ENCODE measurements around the gene CBY2.

Gene CBY2

DNA sequence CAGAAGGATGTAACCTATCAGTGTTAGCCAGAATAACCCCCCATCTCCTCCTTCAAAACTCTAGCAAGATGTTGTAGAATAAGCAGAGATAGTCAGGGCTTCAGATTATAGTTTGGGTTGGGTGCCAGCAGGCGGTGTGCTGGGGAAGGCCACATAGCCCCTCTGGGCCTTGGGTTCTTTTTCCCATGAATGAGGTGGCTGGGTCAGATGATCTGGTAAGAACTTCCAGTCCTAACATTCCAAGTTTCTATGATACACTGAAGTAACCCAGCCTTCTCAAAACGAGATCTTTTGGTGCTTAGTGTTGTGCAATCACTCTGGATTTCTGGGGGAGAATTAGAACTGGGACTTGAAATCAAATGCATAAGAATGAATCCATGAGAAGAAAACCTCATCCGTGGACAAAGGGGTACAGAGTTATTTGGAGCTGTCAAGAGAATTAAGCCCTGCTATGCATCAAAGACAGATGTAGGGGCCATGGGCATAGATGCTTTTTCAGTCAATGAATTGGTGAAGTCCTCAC is 810 bp downstream of the CBY2 start:
- no peak for DNase-seq (ENCODE audit: low read depth)

DNA sequence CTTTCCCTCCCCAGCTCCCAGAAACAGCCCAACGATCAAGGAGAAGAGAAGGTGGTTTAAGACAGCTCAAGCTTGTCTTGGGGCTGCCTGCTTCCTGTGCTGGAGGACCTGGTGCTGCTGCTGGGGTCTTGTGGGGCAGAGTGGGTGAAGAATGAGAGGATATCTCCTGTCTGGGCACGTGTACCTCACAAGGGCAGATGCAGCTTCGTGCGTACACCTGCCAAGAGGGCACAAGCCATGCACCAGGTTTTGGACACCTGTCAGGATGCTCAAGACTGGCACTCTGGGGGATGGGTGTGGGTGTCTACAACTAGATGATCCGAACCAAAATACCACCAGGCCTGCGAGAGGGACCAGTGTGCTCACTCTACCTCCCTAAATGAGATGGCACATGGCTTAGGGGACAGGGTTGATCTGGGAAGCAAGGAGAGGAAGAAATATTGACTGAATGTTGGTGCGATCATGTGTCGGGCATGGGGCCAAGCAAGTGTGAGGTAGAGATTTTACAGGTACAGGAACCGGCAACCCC is 2.2 kb downstream of the CBY2 start:
- no peak for DNase-seq (ENCODE audit: low read depth)

DNA sequence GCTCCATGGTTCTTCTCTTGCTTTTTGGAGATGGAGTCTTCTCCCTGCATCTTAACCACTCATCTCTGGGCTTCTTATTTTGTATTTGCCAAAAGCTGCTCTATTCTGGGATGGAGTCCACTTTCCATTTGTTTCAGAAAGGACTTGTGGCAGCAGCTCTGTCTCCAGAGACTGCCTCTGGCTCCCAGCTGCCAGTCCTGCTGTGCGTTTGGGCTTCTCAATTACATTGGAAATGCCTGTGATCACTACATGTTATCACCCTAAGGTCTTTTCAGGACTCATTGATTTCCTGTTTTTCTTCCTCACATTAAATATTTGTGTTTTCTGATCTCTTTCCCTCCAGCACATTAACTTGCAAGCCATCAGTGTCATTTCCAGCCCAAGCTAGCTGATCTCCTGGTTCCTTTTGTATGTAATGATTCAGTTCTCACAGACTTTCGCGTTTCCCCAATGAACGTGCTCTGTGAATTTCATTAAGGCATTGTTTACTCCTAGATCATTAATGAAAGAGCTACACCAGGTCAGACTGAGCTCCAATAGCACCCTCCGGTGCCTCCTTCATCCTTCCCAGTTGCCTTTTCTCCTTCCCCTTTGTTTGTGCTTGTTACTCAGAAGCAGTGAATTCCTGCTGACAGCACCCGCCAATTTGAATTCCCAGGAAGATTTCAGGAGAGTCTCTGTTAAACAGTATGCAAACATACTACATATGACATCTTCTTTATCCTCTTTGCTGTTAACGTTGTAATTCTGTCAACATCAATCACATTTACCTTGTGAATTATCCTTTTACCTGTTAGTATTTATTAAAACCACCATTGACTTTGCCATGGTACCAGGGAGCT is 3.0 kb downstream of the CBY2 start:
- DNase-seq (ENCODE audit: low read depth): no peak

DNA sequence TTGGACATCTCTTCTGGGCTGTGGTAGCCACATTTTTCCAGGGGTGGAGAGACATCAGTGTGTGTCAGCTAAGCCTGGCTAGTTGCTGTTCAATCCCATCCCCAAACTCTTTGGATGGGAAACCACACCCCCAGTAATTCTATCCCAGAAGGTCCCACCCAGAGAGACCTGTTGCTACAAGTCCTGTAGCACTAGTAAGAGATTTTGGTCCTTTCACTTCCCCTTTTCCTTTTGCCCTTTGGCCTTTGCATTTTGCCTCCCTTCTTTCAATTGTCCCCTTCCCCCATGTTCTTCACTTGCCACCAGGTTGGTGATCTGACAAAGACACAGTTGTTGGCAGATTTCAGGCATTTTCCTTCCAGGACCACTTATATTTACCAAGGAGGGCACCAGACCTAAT is 3.8 kb downstream of the CBY2 start:
- DNase-seq (ENCODE audit: low read depth): no peak

DNA sequence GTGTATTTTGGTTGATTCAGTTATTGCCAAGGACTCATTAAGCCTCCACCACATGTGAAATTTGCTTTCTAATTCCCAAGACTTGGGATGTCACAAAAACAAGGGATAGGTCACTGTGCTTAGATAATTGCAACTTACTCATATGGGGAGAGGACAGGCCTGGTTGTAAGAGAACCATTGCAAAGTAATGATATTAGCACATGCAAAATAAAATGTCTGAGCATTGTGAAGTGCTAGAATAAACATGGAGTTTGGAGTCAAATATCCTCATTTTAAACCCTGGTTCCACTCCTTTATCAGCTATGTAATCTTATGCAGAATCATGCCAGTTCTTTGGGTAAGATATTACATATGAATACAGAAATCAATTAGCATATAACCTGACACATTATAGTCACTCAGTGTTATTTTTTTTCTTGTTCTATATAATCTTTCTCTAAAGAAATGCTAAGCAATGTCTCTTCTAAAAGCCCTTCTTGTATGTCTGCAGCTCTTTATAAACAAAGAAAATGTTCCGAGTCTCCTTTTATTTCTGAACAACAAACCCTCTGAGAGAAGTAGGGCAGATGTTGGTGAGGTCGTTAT is 5.5 kb downstream of the CBY2 start:
- no peak for DNase-seq (ENCODE audit: low read depth)

DNA sequence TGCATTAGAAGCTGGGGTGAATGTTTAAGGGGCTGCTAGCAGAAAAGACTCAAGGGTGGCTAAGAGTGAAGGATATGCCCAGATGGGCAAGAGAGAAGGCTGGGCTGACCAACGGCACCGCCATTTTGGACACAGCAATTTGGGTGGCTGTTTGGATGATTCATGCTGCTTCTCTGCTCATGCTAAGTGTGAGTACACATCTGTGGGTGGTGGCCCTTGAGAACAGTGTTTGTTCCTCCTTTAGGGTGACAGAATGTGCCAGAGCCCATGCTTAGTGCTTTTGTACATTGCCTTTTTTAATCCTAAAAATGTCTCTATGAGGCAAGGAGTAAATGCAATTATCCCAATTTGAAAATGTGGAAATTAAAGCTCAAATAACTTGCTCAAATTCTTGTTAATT is 9.8 kb downstream of the CBY2 start:
- DNase-seq (ENCODE audit: low read depth): no peak

DNA sequence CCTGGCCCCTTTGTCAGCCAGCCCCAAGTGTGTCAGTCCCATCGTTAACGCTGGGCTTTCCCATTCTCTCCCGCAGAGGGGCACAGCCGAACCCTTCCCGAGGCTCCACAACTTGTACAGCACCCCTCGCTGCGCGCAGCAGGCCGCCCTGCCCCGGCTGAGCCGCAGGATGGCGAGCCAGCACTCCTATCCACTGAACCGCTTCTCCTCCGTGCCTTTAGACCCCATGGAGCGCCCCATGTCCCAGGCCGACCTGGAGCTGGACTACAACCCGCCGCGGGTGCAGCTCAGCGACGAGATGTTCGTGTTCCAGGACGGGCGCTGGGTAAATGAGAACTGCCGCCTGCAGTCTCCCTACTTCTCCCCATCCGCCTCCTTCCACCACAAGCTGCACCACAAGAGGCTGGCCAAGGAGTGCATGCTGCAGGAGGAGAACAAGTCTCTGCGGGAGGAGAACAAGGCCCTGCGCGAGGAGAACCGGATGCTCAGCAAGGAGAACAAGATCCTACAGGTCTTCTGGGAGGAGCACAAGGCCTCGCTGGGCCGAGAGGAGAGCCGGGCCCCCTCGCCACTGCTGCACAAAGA is 11.1 kb downstream of the CBY2 start:
- no peak for DNase-seq (ENCODE audit: low read depth)

DNA sequence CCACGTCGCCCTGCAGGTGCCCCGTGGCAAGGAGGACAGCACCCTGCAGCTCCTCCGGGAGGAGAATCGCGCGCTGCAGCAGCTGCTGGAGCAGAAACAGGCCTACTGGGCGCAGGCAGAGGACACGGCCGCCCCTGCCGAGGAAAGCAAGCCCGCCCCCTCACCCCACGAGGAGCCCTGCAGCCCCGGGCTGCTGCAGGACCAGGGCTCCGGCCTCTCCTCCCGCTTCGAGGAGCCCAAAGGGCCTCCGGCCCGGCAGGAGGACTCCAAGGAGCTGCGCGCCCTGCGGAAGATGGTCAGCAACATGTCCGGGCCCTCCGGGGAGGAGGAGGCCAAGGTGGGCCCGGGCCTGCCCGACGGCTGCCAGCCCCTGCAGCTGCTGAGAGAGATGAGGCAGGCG is 11.6 kb downstream of the CBY2 start:
- no peak for DNase-seq (ENCODE audit: low read depth)

DNA sequence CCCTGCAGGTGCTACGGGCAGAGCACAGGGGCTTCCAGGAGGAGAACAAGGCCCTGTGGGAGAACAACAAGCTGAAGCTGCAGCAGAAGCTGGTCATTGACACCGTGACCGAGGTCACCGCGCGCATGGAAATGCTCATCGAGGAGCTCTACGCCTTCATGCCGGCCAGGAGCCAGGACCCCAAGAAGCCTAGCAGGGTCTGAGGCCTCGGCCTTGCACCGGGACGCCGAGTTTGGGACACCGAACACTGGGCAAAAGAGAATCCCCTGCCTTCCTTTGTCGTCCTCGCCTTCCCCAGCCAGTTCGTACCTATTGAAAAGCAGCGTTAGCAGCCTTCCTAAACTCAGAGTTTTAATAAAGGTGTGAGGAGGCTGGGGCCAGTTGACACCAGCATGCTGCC is 12.1 kb downstream of the CBY2 start:
- no peak for DNase-seq (ENCODE audit: low read depth)

DNA sequence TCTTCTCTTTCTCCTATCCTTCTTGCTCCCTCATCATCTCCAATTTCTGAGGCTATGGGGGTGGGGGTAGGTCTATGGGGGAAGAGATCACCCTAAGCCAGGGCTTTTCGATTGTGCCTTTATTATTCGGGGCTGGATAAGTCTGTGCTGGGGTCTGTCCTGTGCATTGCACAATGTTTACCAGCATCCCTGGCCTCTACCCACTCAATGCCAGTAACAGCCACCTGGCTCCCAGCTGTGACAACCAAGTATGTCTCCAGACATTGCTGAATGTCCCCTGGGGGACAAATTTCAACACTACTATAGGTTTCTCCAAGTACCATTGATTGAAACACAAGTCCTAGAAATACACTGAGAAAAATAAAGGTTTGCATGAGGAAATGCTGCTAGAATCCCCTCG is 13.2 kb downstream of the CBY2 start:
- DNase-seq (ENCODE audit: low read depth): no peak

DNA sequence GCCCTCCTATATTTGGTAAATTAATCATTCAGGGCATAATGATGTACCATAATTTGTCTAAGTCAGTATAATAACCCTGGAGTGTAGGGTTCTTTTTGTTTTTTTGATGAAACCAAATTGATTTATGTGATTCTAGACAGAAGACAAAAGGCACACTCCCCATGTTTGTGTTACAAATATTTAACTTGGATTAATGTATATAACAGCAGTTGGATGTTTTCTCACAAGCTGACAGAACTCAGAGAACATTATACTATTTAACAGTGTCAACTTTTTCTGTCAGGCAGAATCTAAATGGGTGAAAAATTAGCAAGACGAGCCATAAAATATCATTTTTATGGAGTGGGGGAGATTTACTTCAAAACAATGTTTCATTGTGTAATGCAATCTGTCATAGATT is 15.2 kb downstream of the CBY2 start:
- no peak for DNase-seq (ENCODE audit: low read depth)

DNA sequence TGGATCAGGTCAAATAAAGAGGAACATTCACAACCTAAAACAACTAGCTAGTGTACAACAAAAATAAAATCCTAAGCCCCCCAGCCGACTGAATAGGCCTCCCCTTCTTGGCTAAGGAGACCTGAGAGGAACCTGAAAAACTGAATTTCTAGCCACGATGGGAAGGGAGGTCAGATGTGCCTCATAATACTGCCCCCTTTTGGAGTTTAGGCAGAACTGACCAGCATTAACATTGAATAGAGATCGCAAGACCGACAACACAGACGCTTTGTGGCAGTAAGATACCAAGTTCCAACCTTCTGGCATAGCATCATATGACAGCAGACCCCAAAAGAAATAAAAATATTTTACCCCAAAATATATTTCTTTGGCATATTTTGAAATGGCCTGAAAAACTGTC is 15.9 kb downstream of the CBY2 start:
- DNase-seq (ENCODE audit: low read depth): no peak

DNA sequence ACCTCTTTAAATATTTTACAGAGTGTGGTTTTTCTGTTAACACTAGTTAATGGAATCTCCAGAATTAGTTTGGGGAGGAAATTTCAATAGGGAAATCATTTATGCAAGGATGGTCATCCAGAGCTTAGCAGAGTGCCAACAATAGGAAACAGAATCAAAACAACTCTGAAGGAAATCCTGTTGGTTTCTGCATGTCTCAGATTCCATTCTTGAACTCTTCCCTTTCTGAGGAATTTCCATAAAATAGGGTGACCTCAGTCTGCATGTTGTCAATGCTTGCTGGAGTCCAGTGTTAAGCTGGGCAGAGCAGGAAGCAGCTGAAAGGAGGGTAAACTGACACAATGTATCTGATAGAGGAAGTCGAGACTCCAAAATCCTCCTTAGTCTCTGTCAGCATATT is 16.9 kb downstream of the CBY2 start:
- DNase-seq (ENCODE audit: low read depth): no peak

DNA sequence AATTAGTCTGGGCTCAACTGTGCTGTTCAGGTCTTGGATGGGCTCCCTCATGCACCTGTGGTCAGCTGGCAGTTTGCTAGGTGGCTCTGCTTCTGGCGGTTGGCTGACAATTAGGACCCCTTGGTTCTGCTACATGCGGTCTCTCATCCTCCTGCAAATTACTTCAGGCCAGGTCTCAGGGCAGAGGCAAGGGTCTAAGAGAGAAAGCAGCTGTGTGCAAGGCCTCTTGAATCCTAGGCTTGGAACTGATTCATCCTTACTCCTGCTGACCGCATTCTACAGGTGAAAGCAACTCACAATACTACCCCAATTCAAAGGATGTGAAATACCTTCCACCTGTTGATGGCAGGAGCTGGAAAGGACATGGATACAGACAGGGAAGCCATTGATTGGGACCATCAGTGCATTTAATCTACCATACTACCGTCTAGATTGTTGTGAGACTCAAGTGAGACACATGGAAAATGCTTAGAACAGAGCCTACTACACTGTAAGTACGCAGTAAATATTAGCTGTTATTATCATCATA is 19.1 kb downstream of the CBY2 start:
- no peak for DNase-seq (ENCODE audit: low read depth)

DNA sequence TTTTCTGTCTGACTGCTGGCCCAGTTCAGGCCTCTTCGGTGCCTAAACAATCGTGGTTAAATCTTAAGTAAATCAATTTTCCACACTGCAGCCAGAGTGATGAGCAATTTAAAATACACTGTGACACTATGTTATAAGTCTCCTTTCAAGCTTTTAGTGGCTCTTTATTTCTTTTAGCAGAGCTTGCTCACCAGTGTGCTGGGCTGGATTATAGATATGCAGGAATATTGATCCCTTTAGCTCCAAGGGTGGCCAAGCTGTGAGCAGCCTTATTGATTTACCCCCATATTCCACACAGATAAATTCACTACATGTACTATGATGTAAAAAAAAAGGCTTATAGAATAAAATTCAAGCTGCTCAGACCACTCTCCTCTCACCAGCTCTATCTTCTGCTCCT is 21.7 kb downstream of the CBY2 start:
- no peak for DNase-seq (ENCODE audit: low read depth)

DNA sequence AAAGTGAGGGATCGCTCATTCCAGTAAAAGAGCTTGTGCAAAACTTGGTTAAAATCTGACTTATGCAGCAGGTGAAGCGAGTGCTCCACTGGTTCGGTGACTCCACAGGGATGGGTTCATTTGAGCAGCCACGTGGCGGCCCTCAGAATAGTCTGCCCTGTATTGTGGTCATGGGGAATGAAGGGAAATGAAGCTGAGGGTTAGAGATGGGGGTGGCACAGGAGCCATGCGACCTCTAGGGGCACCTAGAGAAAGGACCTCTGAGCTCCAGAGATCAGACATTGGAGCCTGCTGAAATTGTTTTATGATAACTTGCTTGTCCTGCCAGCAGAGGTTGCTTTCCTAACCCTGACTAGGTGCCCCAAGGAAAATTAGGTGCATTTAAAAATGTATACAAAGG is 26.6 kb downstream of the CBY2 start:
- no peak for DNase-seq (ENCODE audit: low read depth)

DNA sequence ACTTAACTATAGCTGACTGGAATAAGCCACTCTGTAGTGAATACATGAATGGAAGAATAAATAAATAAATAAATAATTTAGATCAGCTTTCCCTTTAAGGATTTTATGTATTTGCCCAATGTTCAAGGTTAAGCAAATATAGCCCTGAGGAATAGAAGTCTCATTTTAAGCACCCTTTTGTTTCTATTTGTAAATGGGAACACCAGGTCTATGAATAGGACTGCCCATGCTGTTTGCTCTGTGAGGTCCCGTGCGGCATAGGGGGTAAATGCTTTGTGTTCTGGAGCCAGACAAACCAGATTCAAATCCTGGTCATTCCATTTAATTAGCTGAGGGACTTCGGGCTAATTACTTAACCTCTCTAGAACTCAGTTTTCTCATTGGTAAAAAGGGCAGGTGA is 29.3 kb downstream of the CBY2 start:
- no peak for DNase-seq (ENCODE audit: low read depth)

DNA sequence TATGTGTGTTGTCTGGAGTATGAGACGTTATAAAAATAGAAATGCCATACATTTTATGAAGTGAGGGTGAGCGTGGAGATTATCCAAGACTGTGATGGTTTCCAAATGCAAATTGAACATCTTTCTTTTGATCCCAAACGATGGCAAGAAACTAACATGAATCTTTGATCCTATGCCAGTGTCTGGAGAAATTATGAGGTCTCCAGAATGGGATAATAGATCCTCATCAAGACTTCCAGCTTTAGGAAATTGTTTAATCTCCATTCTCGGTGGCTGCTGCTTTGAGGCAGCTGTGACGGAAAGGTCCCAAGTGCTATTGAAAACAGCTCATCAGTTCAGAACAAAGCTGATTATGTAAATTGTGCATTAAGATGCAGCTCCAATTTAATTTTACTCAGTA is 30.8 kb downstream of the CBY2 start:
- no peak for DNase-seq (ENCODE audit: low read depth)

DNA sequence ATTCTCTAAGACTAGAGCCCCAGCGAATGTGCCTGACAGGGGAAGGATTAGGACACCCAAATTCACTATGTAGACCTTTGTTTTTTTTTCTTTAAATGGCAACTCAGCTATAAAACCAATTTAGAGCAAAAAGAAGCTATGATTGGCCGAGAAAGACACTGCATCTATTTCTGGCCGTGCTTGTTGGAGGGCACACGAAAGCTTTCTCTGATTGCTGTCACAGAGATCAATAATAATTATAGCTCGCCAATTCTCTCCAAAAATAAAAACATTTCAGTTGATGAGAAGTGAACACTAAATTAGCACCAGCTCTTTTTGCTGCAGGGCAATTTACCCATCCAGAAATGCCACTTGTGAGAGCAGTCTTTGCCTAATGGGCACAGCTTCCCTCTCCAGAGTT is 31.2 kb downstream of the CBY2 start:
- no peak for DNase-seq (ENCODE audit: low read depth)

DNA sequence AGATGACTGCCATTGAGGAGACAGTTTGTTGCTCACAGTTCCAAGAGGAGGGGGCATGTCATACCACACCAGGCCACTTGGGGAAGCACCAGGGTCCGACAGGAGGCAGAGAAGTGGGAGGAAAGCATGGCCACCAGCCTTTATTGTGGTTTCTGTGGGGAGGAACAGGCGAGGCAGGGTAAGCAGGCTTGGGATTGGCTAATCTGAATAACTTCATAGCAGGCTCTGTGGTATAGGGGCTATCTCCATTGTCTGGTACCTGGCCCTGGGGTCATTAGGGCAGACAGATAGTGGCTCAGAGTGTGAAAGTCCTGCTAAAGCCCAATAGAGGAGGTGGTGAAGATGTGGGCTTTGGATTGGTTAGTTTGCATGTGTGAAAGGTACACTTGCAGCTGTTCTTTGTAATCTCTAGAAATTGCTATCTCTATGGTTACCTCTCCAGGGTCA is 35.5 kb downstream of the CBY2 start:
- no peak for DNase-seq (ENCODE audit: low read depth)

DNA sequence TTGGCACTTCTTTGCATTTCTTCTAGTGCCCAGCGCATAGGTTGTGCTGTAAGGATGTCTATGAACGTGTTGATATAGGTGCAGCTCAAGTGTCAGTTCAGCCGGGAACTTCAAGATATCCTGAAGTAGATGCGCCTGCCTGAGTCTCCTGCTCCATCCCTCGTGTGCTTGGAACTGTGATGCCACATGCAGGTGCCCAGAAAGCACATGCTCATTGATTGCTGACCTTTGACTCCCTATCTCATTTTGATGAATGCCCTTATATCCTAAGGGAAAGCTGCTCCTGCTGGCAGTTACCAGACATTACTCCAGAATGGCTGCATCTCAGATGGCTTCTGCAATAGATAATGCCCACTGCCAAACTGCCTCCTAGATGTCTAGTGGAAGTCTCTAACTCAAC is 40.9 kb downstream of the CBY2 start:
- DNase-seq (ENCODE audit: low read depth): no peak

DNA sequence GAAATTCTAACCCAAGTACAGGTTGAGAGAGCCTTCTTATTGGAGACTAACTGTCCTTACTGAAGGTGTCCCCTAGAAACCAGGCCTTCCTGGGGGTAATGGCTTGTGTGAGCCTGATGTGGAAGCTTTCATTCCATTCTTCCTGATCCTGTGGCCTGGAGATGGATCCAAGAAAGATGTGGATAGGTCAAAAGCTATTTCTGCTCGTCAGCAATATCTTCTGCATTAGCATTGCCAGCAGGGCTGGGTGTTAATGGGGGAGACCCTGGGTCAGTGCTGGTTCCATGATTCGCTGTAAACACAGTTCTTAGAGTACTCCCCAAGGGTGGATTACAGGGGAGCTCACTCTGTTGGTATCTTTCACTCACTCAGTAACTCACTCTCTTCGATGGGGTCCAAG is 42.9 kb downstream of the CBY2 start:
- no peak for DNase-seq (ENCODE audit: low read depth)

DNA sequence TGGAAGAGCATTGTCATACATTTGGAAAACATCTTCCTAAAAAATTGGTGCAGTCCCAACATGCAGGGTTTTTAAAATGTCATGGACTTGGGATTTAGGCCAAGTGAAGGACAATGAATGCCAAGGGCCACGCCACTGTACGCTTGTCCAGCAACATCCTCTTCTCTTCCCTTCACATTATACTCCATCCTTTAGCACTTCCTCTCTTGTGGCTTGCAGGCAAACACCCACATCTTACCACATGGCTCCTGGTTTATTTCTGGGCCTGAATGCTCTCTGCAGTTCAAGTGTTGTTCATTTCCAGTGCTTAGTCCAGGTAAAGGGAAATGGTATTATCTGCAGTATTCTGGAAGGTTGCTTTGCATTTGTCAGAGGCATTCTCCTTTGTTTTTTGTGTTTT is 45.0 kb downstream of the CBY2 start:
- no peak for DNase-seq (ENCODE audit: low read depth)
